ENCODE data around the gene GNAO1. TPM values are rescaled to one million over a fixed set of nuclear protein-coding genes. Genes with fewer than 3 reads are reported as not detected.

GNAO1 gene
- total RNA-seq, 1 donor from 2014 or later, result 0.57 TPM

DNA sequence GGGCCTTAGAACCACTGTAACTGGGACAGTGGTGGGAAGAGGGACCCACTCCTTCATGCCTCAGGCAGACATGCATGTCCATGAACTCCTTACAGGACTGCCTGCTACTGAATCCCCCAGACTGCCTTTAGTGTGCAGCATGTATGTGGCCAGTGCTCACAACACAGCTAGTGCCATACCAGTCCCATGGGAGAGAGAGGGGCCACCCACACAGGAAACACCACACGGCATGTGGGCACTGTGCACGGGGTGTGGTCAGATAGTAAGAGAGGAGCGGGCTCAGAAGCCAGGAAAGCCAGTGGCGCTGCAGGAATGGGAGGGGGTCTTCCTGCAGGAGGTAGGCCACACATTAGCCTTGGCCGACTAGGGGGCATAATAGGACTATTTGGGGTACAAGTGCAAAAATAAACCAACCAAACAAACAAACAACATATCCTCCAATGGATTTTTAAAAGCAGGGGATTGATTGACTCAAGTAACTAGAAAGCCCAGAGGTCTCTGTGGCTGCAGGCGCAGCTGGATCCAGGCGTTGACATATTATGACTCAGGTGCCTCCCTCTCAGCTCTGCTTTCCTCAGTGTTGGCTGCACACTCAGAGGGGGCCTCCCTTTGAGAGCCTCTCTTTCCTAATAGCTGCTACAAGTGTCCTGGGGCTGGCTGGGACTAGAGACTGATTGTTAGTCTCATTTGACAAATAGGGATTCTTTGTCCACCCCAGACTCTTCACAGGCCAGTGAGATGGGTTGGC, 129.7 kb downstream of the GNAO1 start:
- peaks cover 2% of the 10 kb centered on the region for H3K4me1 Mint-ChIP-seq (ENCODE audit: low read depth)
- intact Hi-C loops (cut with micrococcal nuclease), result no loop called here
- H3K9me3 Mint-ChIP-seq, result no peaks in the 10 kb centered on the region
- no peak overlapping the region for H3K27ac Mint-ChIP-seq
- no peaks in the 10 kb centered on the region for H3K36me3 Mint-ChIP-seq (ENCODE audit: low read depth)
- no peak for DNase-seq (ENCODE audit: low spot score)
- peaks cover 5% of the 10 kb centered on the region for H3K27me3 Mint-ChIP-seq (ENCODE audit: low read depth)
- H3K4me3 Mint-ChIP-seq (ENCODE audit: low read depth), result no peak overlapping the region

GRCh38 chr16:56321571-56321970, 130.3 kb downstream of the GNAO1 start:
- no peak for DNase-seq (ENCODE audit: low spot score)
- H3K4me3 Mint-ChIP-seq (ENCODE audit: low read depth), result no peak overlapping the region
- no peaks in the 10 kb centered on the region for H3K36me3 Mint-ChIP-seq (ENCODE audit: low read depth)
- peaks cover 5% of the 10 kb centered on the region for H3K27me3 Mint-ChIP-seq (ENCODE audit: low read depth)
- no peaks in the 10 kb centered on the region for H3K9me3 Mint-ChIP-seq
- H3K4me1 Mint-ChIP-seq (ENCODE audit: low read depth), result peaks cover 2% of the 10 kb centered on the region
- H3K27ac Mint-ChIP-seq, result no peak overlapping the region
- intact Hi-C loops (cut with micrococcal nuclease), result no loop called here

DNA sequence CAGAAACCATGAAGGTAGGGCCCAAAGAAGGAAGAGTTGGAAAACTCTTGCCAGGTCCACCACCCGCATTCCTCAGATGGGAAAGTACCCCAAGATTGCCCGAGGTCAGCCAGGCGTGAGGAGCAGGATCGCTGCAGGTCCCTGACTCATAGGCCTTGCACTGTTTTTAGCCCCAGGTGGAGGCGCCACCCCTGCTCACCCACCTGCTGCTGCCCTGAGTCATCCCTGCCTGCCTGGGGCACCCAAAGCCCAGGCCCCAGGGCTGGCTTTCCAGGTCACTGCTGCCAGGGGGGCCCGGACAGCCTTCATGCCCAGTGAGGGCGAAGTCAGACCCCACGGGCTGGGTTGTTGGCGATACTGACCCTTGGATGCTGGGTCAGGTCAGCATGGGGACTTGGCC, 133.1 kb downstream of the GNAO1 start:
- DNase-seq (ENCODE audit: low spot score), result no peak
- Mint-ChIP-seq H3K9me3 (no peaks in the 10 kb centered on the region), H3K4me1 (ENCODE audit: low read depth) (peaks cover 2% of the 10 kb centered on the region), H3K27ac (no peak overlapping the region), H3K4me3 (ENCODE audit: low read depth) (no peak overlapping the region), H3K27me3 (ENCODE audit: low read depth) (no peaks in the 10 kb centered on the region), H3K36me3 (ENCODE audit: low read depth) (no peaks in the 10 kb centered on the region)
- intact Hi-C loops (cut with micrococcal nuclease), result no loop called here

GRCh38 chr16:56325956-56326355, 134.7 kb downstream of the GNAO1 start:
- DNase-seq (ENCODE audit: low spot score), result no peak
- H3K4me3 Mint-ChIP-seq (ENCODE audit: low read depth), result no peak overlapping the region
- H3K27me3 Mint-ChIP-seq (ENCODE audit: low read depth), result no peaks in the 10 kb centered on the region
- intact Hi-C loops (cut with micrococcal nuclease), result no loop called here
- no peak overlapping the region for H3K27ac Mint-ChIP-seq
- H3K4me1 Mint-ChIP-seq (ENCODE audit: low read depth), result peaks cover under 1% of the 10 kb centered on the region
- H3K36me3 Mint-ChIP-seq (ENCODE audit: low read depth), result no peaks in the 10 kb centered on the region
- no peaks in the 10 kb centered on the region for H3K9me3 Mint-ChIP-seq

- H3K27ac Mint-ChIP-seq, result no peak overlapping the region
- no peak overlapping the region for H3K4me3 Mint-ChIP-seq (ENCODE audit: low read depth)
- H3K36me3 Mint-ChIP-seq (ENCODE audit: low read depth), result no peaks in the 10 kb centered on the region
- H3K27me3 Mint-ChIP-seq (ENCODE audit: low read depth), result no peaks in the 10 kb centered on the region
- H3K9me3 Mint-ChIP-seq, result no peaks in the 10 kb centered on the region
- DNase-seq (ENCODE audit: low spot score), result no peak
- intact Hi-C loops (cut with micrococcal nuclease), result no loop called here
- H3K4me1 Mint-ChIP-seq (ENCODE audit: low read depth), result no peaks in the 10 kb centered on the region
These were observed 136.0 kb downstream of the GNAO1 start for GRCh38 chr16:56327071-56327928.

DNA sequence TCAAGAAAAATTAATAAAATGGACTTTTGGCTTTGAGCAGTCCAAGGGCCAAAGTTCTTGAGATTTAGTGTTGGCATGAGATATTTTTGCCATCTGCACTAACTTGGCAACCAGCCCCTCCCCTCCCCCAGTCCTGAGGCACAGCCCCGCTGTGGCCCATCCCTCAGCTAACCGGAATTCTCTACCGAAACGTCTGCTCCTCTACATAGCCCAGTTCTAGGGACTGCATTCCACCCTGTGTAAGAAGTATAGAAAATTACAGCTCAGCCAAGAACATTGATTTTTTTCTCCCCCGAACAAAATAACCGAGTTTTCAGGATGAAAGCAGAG, 136.6 kb downstream of the GNAO1 start:
- Mint-ChIP-seq H3K36me3 (ENCODE audit: low read depth) (no peaks in the 10 kb centered on the region), H3K4me3 (ENCODE audit: low read depth) (no peak overlapping the region), H3K4me1 (ENCODE audit: low read depth) (no peaks in the 10 kb centered on the region), H3K9me3 (no peaks in the 10 kb centered on the region), H3K27me3 (ENCODE audit: low read depth) (no peaks in the 10 kb centered on the region), H3K27ac (no peak overlapping the region)
- intact Hi-C loops (cut with micrococcal nuclease), result no loop called here
- DNase-seq (ENCODE audit: low spot score), result no peak

DNA sequence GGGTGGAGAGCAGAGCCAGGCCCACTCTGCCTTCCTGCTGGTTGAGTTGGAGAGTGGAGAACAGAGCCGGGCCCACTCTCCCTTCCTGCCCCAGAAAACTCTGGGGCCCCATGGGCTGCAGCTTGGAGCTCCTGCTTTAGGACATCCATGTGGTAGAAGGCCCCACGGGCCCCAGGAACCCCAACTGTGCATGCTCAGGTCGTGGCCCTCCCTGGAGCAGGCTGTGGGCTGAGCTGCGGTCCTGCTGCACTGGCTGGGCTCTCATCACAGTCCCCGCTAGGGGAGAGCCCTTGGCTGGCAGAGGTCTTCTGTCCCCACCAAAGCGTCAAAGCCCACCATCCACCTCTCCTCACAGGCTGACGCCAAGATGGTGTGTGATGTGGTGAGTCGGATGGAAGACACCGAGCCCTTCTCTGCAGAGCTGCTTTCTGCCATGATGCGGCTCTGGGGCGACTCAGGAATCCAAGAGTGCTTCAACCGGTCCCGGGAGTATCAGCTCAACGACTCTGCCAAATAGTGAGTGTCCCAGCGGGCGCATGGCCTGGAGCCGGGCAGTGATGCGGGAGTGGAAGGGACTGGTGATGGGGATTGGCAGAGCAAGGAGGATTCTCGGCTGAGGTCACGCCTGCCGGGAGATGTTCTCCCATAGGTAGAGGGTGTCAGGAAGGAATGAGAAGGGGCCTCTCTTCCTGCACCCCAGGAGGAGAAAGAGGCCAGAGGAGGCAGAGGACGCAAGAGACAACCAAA, 137.2 kb downstream of the GNAO1 start:
- H3K9me3 Mint-ChIP-seq, result no peaks in the 10 kb centered on the region
- H3K27me3 Mint-ChIP-seq (ENCODE audit: low read depth), result no peaks in the 10 kb centered on the region
- no peak overlapping the region for H3K27ac Mint-ChIP-seq
- intact Hi-C loops (cut with micrococcal nuclease), result no loop called here
- no peak overlapping the region for H3K4me3 Mint-ChIP-seq (ENCODE audit: low read depth)
- no peak for DNase-seq (ENCODE audit: low spot score)
- no peaks in the 10 kb centered on the region for H3K4me1 Mint-ChIP-seq (ENCODE audit: low read depth)
- H3K36me3 Mint-ChIP-seq (ENCODE audit: low read depth), result no peaks in the 10 kb centered on the region

- H3K9me3 Mint-ChIP-seq, result no peaks in the 10 kb centered on the region
- no peaks in the 10 kb centered on the region for H3K4me1 Mint-ChIP-seq (ENCODE audit: low read depth)
- no peaks in the 10 kb centered on the region for H3K27me3 Mint-ChIP-seq (ENCODE audit: low read depth)
- no peak overlapping the region for H3K27ac Mint-ChIP-seq
- intact Hi-C loops (cut with micrococcal nuclease), result no loop called here
- no peaks in the 10 kb centered on the region for H3K36me3 Mint-ChIP-seq (ENCODE audit: low read depth)
- no peak overlapping the region for H3K4me3 Mint-ChIP-seq (ENCODE audit: low read depth)
- no peak for DNase-seq (ENCODE audit: low spot score)
These were observed 138.6 kb downstream of the GNAO1 start for GRCh38 chr16:56329887-56330286.

- Mint-ChIP-seq H3K9me3 (no peaks in the 10 kb centered on the region), H3K36me3 (ENCODE audit: low read depth) (no peaks in the 10 kb centered on the region), H3K27ac (no peak overlapping the region), H3K4me1 (ENCODE audit: low read depth) (no peaks in the 10 kb centered on the region), H3K27me3 (ENCODE audit: low read depth) (no peaks in the 10 kb centered on the region), H3K4me3 (ENCODE audit: low read depth) (no peak overlapping the region)
- DNase-seq (ENCODE audit: low spot score), result no peak
- intact Hi-C loops (cut with micrococcal nuclease), result no loop called here
These were observed 139.2 kb downstream of the GNAO1 start for GRCh38 chr16:56330476-56330875.

DNA sequence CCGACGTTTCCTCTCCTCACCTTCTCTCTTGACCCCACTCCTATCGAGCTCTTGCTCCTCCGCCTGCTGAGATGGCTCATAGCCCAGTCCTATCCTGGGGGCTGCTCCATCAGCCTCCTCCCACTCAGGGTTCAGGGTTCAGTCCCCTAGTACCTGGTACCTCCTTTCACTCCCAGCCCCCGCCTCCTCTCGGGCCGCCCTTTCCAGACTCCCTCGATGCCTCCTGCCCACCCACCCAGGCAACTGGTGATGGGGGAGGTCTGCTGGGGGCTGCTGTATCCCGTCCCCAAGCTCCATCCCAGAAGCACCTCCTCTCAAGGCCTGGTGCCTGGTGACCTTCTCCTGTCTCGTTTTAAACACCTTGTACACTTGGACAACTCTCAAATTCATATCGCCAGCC, 140.1 kb downstream of the GNAO1 start:
- Mint-ChIP-seq H3K9me3 (no peaks in the 10 kb centered on the region), H3K4me1 (ENCODE audit: low read depth) (no peaks in the 10 kb centered on the region), H3K4me3 (ENCODE audit: low read depth) (no peak overlapping the region), H3K27ac (no peak overlapping the region), H3K27me3 (ENCODE audit: low read depth) (no peaks in the 10 kb centered on the region), H3K36me3 (ENCODE audit: low read depth) (no peaks in the 10 kb centered on the region)
- intact Hi-C loops (cut with micrococcal nuclease), result no loop called here
- no peak for DNase-seq (ENCODE audit: low spot score)

- H3K36me3 Mint-ChIP-seq (ENCODE audit: low read depth), result no peaks in the 10 kb centered on the region
- intact Hi-C loops (cut with micrococcal nuclease), result no loop called here
- no peaks in the 10 kb centered on the region for H3K27me3 Mint-ChIP-seq (ENCODE audit: low read depth)
- no peak for DNase-seq (ENCODE audit: low spot score)
- no peak overlapping the region for H3K4me3 Mint-ChIP-seq (ENCODE audit: low read depth)
- no peaks in the 10 kb centered on the region for H3K9me3 Mint-ChIP-seq
- H3K27ac Mint-ChIP-seq, result no peak overlapping the region
- H3K4me1 Mint-ChIP-seq (ENCODE audit: low read depth), result no peaks in the 10 kb centered on the region
These were observed 140.6 kb downstream of the GNAO1 start for GRCh38 chr16:56331915-56332314.

DNA sequence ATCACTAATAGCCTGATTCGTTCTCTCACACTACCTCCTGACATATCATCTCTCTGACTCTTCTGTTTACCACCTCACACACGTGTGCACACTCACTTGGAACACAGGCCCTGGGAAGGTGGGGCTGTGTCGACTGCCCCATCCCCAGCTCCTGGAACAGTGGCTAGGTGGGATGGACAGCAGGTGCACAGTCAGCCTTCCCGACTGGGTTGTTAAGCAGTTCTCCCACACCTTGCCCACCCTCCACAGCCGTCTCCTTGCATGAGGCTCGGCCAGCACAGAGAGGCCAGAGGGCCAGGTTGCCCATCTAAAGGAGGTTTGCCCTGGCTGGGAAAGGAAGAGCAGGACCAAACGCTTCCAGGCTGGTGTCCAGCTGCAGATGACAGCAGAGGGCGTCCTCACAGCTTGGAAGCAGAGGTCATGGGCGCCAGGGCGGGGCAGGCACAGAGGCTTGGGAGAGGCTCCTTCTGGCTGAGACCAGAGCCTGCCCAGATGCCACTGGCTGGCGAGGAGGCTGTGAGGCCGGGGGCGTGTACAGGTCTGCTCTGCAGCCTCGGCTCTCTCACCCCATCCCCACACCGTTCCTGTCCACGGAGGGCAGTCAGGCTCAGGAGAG, 141.3 kb downstream of the GNAO1 start:
- Mint-ChIP-seq H3K27me3 (ENCODE audit: low read depth) (no peaks in the 10 kb centered on the region), H3K27ac (no peak overlapping the region), H3K4me3 (ENCODE audit: low read depth) (no peak overlapping the region), H3K4me1 (ENCODE audit: low read depth) (no peaks in the 10 kb centered on the region), H3K36me3 (ENCODE audit: low read depth) (no peaks in the 10 kb centered on the region), H3K9me3 (no peaks in the 10 kb centered on the region)
- intact Hi-C loops (cut with micrococcal nuclease), result no loop called here
- no peak for DNase-seq (ENCODE audit: low spot score)
